Activated T-cell treated with anti-CD3 and anti-CD28 coated beads, Interleukin-2, amount 50 U/mL, for 4 hours (primary cell): ENCODE measurements around the gene ACBD6. TPM values are rescaled to one million over a fixed set of nuclear protein-coding genes. Genes with fewer than 3 reads are reported as not detected.
"Not testable (repeated sequence)": the region's sequence is repeated elsewhere in the genome, so short reads cannot be mapped to it uniquely, and the experiment has no call there.

Experiments used
- ATAC-seq, 2 donors: fragments of 200-7000 bp; cut with Tn5 transposase; one replicate each; pipeline ENCODE4 v1.10.0; 2021
- DNase-seq: peaks from one replicate; pipeline ENCODE4 v3.0.0-alpha.2; 2020
- H3K27me3 Mint-ChIP-seq: one replicate; pipeline ENCODE4 v1.8.0; 2021; ENCODE audit warnings: low read depth, mixed read lengths
- H3K36me3 Mint-ChIP-seq: one replicate; pipeline ENCODE4 v1.8.0; 2022; ENCODE audit warnings: mixed read lengths; ENCODE audit not compliant: insufficient read depth
- H3K4me1 Mint-ChIP-seq: one replicate; pipeline ENCODE4 v1.8.0; 2021; ENCODE audit warnings: low read depth, mixed read lengths
- H3K4me3 Mint-ChIP-seq: one replicate; pipeline ENCODE4 v1.8.0; 2021; ENCODE audit warnings: mild to moderate bottlenecking, moderate library complexity, mixed read lengths
- H3K9me3 Mint-ChIP-seq: one replicate; pipeline ENCODE4 v1.8.0; 2021; ENCODE audit warnings: mixed read lengths
- total RNA-seq, 3 donors: library from RNA; stranded (reverse); gene quantifications; one replicate each; pipeline ENCODE4 v1.2.1, GENCODE V29; 2021

The ACBD6 gene
- total RNA-seq, 3 donors from 2014 or later = 54.9 to 63.6 (median 60.7) TPM

- DNase-seq = no peak
- H3K9me3 Mint-ChIP-seq = peaks cover 4% of the 10 kb centered on the region
- no peak overlapping the region for H3K4me3 Mint-ChIP-seq
Measured at GRCh38 chr1:180433873-180434272, 68.5 kb downstream of the ACBD6 start.

GRCh38 chr1:180431683-180432082 is 70.7 kb downstream of the ACBD6 start:
- no peak overlapping the region for H3K4me3 Mint-ChIP-seq
- ATAC-seq = no peak
- peaks cover 13% of the 10 kb centered on the region for H3K4me1 Mint-ChIP-seq
- peaks cover 37% of the 10 kb centered on the region for H3K36me3 Mint-ChIP-seq
- no peak for DNase-seq
- H3K27me3 Mint-ChIP-seq = no peaks in the 10 kb centered on the region
- H3K9me3 Mint-ChIP-seq = peaks cover 4% of the 10 kb centered on the region

More at GRCh38 chr1:180433873-180434272, 68.5 kb downstream of the ACBD6 start:
- no peak for ATAC-seq
- Mint-ChIP-seq H3K36me3 (peaks cover 45% of the 10 kb centered on the region), H3K27me3 (no peaks in the 10 kb centered on the region), H3K4me1 (peaks cover 13% of the 10 kb centered on the region)

GRCh38 chr1:180428782-180429695 is 73.3 kb downstream of the ACBD6 start:
- DNase-seq (no peak), ATAC-seq (no peak)
- Mint-ChIP-seq H3K4me1 (peaks cover 12% of the 10 kb centered on the region), H3K9me3 (no peaks in the 10 kb centered on the region), H3K36me3 (peaks cover 30% of the 10 kb centered on the region), H3K4me3 (no peak overlapping the region), H3K27me3 (no peaks in the 10 kb centered on the region)

GRCh38 chr1:180425952-180426351 is 76.4 kb downstream of the ACBD6 start:
- peaks cover 6% of the 10 kb centered on the region for H3K4me1 Mint-ChIP-seq
- no peaks in the 10 kb centered on the region for H3K27me3 Mint-ChIP-seq
- H3K4me3 Mint-ChIP-seq = no peak overlapping the region
- DNase-seq (no peak), ATAC-seq (no peak)
- H3K36me3 Mint-ChIP-seq = peaks cover 43% of the 10 kb centered on the region
- H3K9me3 Mint-ChIP-seq = peaks cover 6% of the 10 kb centered on the region

- DNase-seq (no peak), ATAC-seq (no peak)
- no peaks in the 10 kb centered on the region for H3K27me3 Mint-ChIP-seq
- H3K4me1 Mint-ChIP-seq = peaks cover 6% of the 10 kb centered on the region
- H3K9me3 Mint-ChIP-seq = peaks cover 8% of the 10 kb centered on the region
- H3K4me3 Mint-ChIP-seq = no peak overlapping the region
- H3K36me3 Mint-ChIP-seq = peaks cover 47% of the 10 kb centered on the region
Measured at GRCh38 chr1:180424848-180425457, 77.4 kb downstream of the ACBD6 start.

- H3K27me3 Mint-ChIP-seq = no peaks in the 10 kb centered on the region
- peaks cover 3% of the 10 kb centered on the region for H3K4me1 Mint-ChIP-seq
- ATAC-seq (no peak), DNase-seq (no peak)
- H3K36me3 Mint-ChIP-seq = peaks cover 41% of the 10 kb centered on the region
- peaks cover 8% of the 10 kb centered on the region for H3K9me3 Mint-ChIP-seq
- H3K4me3 Mint-ChIP-seq = no peak overlapping the region
Measured at GRCh38 chr1:180421614-180422013, 80.8 kb downstream of the ACBD6 start.

GRCh38 chr1:180421145-180421544 is 81.2 kb downstream of the ACBD6 start:
- H3K4me1 Mint-ChIP-seq, H3K27me3 Mint-ChIP-seq, DNase-seq, ATAC-seq, H3K4me3 Mint-ChIP-seq: not testable (repeated sequence)
- Mint-ChIP-seq H3K9me3 (peaks cover 13% of the 10 kb centered on the region), H3K36me3 (peaks cover 44% of the 10 kb centered on the region)

GRCh38 chr1:180415985-180416633 is 86.3 kb downstream of the ACBD6 start:
- no peak for ATAC-seq
- H3K9me3 Mint-ChIP-seq = peaks cover 14% of the 10 kb centered on the region
- H3K4me3 Mint-ChIP-seq = no peak overlapping the region
- H3K27me3 Mint-ChIP-seq = no peaks in the 10 kb centered on the region
- no peaks in the 10 kb centered on the region for H3K4me1 Mint-ChIP-seq
- peaks cover 36% of the 10 kb centered on the region for H3K36me3 Mint-ChIP-seq
- no peak for DNase-seq

- H3K9me3 Mint-ChIP-seq = peaks cover 10% of the 10 kb centered on the region
- ATAC-seq (no peak), DNase-seq (no peak)
- H3K36me3 Mint-ChIP-seq = peaks cover 35% of the 10 kb centered on the region
- no peaks in the 10 kb centered on the region for H3K4me1 Mint-ChIP-seq
- no peak overlapping the region for H3K4me3 Mint-ChIP-seq
- H3K27me3 Mint-ChIP-seq = no peaks in the 10 kb centered on the region
Measured at GRCh38 chr1:180415236-180415848, 87.0 kb downstream of the ACBD6 start.

- no peak for DNase-seq
- no peak overlapping the region for H3K4me3 Mint-ChIP-seq
- no peaks in the 10 kb centered on the region for H3K27me3 Mint-ChIP-seq
- ATAC-seq = no peak
- peaks cover 42% of the 10 kb centered on the region for H3K36me3 Mint-ChIP-seq
- H3K9me3 Mint-ChIP-seq = peaks cover 10% of the 10 kb centered on the region
- no peaks in the 10 kb centered on the region for H3K4me1 Mint-ChIP-seq
Measured at GRCh38 chr1:180412583-180412982, 89.8 kb downstream of the ACBD6 start.

GRCh38 chr1:180408128-180408527 is 94.2 kb downstream of the ACBD6 start:
- not testable (repeated sequence) for H3K4me3 Mint-ChIP-seq, H3K27me3 Mint-ChIP-seq, H3K9me3 Mint-ChIP-seq, ATAC-seq, DNase-seq, H3K4me1 Mint-ChIP-seq
- peaks cover 40% of the 10 kb centered on the region for H3K36me3 Mint-ChIP-seq

- DNase-seq = no peak
- no peaks in the 10 kb centered on the region for H3K9me3 Mint-ChIP-seq
Measured at GRCh38 chr1:180407051-180407450, 95.3 kb downstream of the ACBD6 start.

GRCh38 chr1:180402551-180402950 is 99.8 kb downstream of the ACBD6 start:
- Mint-ChIP-seq H3K36me3 (peaks cover 21% of the 10 kb centered on the region), H3K27me3 (no peaks in the 10 kb centered on the region), H3K4me3 (no peak overlapping the region), H3K4me1 (peaks cover 4% of the 10 kb centered on the region), H3K9me3 (no peaks in the 10 kb centered on the region)
- no peak for ATAC-seq
- no peak for DNase-seq

More at GRCh38 chr1:180407051-180407450, 95.3 kb downstream of the ACBD6 start:
- no peaks in the 10 kb centered on the region for H3K27me3 Mint-ChIP-seq
- H3K36me3 Mint-ChIP-seq = peaks cover 39% of the 10 kb centered on the region
- peaks cover 2% of the 10 kb centered on the region for H3K4me1 Mint-ChIP-seq
- ATAC-seq = no peak
- H3K4me3 Mint-ChIP-seq = no peak overlapping the region

GRCh38 chr1:180402001-180402400 is 100.4 kb downstream of the ACBD6 start:
- no peak overlapping the region for H3K4me3 Mint-ChIP-seq
- DNase-seq (no peak), ATAC-seq (no peak)
- no peaks in the 10 kb centered on the region for H3K27me3 Mint-ChIP-seq
- H3K36me3 Mint-ChIP-seq = peaks cover 26% of the 10 kb centered on the region
- peaks cover 4% of the 10 kb centered on the region for H3K4me1 Mint-ChIP-seq
- peaks cover 4% of the 10 kb centered on the region for H3K9me3 Mint-ChIP-seq
